ENCODE measurements around the gene AMOTL2. TPM values are rescaled to one million over a fixed set of nuclear protein-coding genes. Genes with fewer than 3 reads are reported as not detected.

Gene AMOTL2
- 50.2 and 55.9 TPM in 2 replicates for total RNA-seq

GRCh38 chr3:134374105-134374790 lies at the start of gene AMOTL2:
Gene AMOTL2, minus strand, starts transcription at chr3:134374447. Its CDS starts 3,014 bp downstream, at chr3:134371433.

Other genes with a start within 250 kb of the AMOTL2 start
- 57.7 and 65.8 TPM in 2 replicates for gene RYK, start 123.6 kb downstream of the AMOTL2 start, total RNA-seq
- 50.1 and 53.2 TPM in 2 replicates for gene ANAPC13, start 111.5 kb upstream of the AMOTL2 start, total RNA-seq
- 10.3 and 13.7 TPM in 2 replicates for gene CEP63, start 111.6 kb upstream of the AMOTL2 start, total RNA-seq

Data from hair follicular keratinocyte (primary cell).